Measurements from ENCODE around the gene CDC42BPB. TPM values are rescaled to one million over a fixed set of nuclear protein-coding genes. Genes with fewer than 3 reads are reported as not detected.

CDC42BPB gene
- total RNA-seq, 1 experiment from 2014 or later: 96.9 TPM

- CTCF ChIA-PET: interaction anchor here (0.7 to 1.7 kb wide), 5 partner anchors 13 to 1896 kb away, joined by 3 to 7 read pairs (median 4); no protein-coding TSS in a partner anchor
- peaks cover 10% of the 10 kb centered on the region for H3K36me3 Mint-ChIP-seq
- no peak overlapping the region for H3K27ac Mint-ChIP-seq
- ATAC-seq (peak; percentile 5), DNase-seq (ENCODE audit: low spot score) (peak; percentile 71)
- peaks cover 8% of the 10 kb centered on the region for H3K4me1 Mint-ChIP-seq
- no peaks in the 10 kb centered on the region for H3K9me3 Mint-ChIP-seq
- H3K27me3 Mint-ChIP-seq (ENCODE audit: low read depth): peaks cover 45% of the 10 kb centered on the region
- peak overlapping the region; percentile 49 for H3K4me3 Mint-ChIP-seq
- POLR2A ChIA-PET: no interaction called here
- TF ChIP-seq, protein P1, sequence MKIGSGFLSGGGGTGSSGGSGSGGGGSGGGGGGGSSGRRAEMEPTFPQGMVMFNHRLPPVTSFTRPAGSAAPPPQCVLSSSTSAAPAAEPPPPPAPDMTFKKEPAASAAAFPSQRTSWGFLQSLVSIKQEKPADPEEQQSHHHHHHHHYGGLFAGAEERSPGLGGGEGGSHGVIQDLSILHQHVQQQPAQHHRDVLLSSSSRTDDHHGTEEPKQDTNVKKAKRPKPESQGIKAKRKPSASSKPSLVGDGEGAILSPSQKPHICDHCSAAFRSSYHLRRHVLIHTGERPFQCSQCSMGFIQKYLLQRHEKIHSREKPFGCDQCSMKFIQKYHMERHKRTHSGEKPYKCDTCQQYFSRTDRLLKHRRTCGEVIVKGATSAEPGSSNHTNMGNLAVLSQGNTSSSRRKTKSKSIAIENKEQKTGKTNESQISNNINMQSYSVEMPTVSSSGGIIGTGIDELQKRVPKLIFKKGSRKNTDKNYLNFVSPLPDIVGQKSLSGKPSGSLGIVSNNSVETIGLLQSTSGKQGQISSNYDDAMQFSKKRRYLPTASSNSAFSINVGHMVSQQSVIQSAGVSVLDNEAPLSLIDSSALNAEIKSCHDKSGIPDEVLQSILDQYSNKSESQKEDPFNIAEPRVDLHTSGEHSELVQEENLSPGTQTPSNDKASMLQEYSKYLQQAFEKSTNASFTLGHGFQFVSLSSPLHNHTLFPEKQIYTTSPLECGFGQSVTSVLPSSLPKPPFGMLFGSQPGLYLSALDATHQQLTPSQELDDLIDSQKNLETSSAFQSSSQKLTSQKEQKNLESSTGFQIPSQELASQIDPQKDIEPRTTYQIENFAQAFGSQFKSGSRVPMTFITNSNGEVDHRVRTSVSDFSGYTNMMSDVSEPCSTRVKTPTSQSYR (CRISPR knock-in tag; IDR thresholded peaks at IDR 0.05): no peak
- TF ChIP-seq PREB (CRISPR knock-in tag; IDR thresholded peaks at IDR 0.05; ENCODE audit: borderline replicate concordance) (no peak), ZNF532 (CRISPR knock-in tag; IDR thresholded peaks at IDR 0.05; ENCODE audit: borderline replicate concordance) (no peak), NR1H2 (CRISPR knock-in tag; IDR thresholded peaks at IDR 0.05) (no peak), ATF6 (CRISPR knock-in tag; IDR thresholded peaks at IDR 0.05) (no peak), SMAD3 (CRISPR knock-in tag; IDR thresholded peaks at IDR 0.05; ENCODE audit: borderline replicate concordance) (no peak), FOXP4 (CRISPR knock-in tag; IDR thresholded peaks at IDR 0.05) (no peak), PRRX2 (CRISPR knock-in tag; IDR thresholded peaks at IDR 0.05) (no peak), ZNF423 (CRISPR knock-in tag; IDR thresholded peaks at IDR 0.05) (no peak), USF1 (CRISPR knock-in tag; IDR thresholded peaks at IDR 0.05) (no peak), ATF1 (CRISPR knock-in tag; IDR thresholded peaks at IDR 0.05) (no peak), ZNF425 (CRISPR knock-in tag; conservative IDR thresholded peaks at IDR 0.05) (no peak), MXD4 (CRISPR knock-in tag; IDR thresholded peaks at IDR 0.05; ENCODE audit: borderline replicate concordance) (no peak)
- TF ChIP-seq, protein P2, sequence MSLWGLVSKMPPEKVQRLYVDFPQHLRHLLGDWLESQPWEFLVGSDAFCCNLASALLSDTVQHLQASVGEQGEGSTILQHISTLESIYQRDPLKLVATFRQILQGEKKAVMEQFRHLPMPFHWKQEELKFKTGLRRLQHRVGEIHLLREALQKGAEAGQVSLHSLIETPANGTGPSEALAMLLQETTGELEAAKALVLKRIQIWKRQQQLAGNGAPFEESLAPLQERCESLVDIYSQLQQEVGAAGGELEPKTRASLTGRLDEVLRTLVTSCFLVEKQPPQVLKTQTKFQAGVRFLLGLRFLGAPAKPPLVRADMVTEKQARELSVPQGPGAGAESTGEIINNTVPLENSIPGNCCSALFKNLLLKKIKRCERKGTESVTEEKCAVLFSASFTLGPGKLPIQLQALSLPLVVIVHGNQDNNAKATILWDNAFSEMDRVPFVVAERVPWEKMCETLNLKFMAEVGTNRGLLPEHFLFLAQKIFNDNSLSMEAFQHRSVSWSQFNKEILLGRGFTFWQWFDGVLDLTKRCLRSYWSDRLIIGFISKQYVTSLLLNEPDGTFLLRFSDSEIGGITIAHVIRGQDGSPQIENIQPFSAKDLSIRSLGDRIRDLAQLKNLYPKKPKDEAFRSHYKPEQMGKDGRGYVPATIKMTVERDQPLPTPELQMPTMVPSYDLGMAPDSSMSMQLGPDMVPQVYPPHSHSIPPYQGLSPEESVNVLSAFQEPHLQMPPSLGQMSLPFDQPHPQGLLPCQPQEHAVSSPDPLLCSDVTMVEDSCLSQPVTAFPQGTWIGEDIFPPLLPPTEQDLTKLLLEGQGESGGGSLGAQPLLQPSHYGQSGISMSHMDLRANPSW (CRISPR knock-in tag; conservative IDR thresholded peaks at IDR 0.05; ENCODE audit: low read depth): no peak
Measured at GRCh38 chr14:102930753-102931579, 126.4 kb downstream of the CDC42BPB start.

All from WTC11 (cell line).